C4-2B (cell line): ENCODE data around the gene CS.
"Not testable (repeated sequence)": the region's sequence is repeated elsewhere in the genome, so short reads cannot be mapped to it uniquely, and the experiment has no call there.

Experiments used
- H3K27ac ChIP-seq: fragments of 450-650 bp; 2 replicates; pipeline ENCODE4 v1.5.1; 2017
- CTCF ChIP-seq: fragments of 450-650 bp; conservative IDR thresholded peaks from 2 replicates; pipeline ENCODE4 v1.5.1; 2017; ENCODE audit warnings: mild to moderate bottlenecking
- ZFX ChIP-seq: fragments of 450-650 bp; IDR thresholded peaks from 2 replicates; pipeline ENCODE4 v1.6.1; 2017

Gene CS

DNA sequence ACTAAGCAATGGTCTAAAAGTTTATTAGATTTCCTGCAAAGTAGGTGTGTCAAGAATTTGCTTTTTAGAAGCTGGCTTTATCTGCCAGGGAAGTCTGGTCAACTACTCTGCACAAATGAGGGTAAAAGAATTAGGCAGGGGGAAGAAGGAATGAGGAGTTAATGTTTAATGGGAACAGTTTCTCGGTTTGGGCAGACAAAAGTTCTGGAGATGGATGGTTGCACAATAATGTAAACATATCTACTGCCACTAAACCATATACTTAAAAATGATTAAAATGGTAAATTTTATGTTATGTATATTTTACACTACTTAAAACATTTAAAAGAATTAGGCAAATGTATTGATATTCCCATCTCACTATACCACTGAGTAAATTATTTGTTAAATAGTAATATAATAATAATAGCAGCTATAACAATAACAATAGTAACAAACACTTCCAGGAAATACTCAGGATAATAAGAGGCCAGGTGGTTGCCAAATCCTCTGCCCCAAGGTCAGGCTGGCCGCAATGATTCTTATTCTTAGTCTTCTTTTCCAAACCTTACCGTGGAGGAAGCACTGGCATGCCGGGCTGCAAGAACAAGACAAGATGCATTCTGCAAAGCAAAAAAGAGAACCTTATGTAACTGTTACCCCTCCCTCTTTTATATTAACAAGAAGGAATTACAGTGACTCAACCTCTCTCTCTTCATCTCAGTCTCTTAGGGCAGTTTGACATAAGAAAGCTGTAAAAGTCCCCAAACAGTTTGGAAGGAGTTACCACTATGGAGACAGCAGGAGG, 13.9 kb downstream of the CS start:
- no peak overlapping the region for H3K27ac ChIP-seq
- no peak for TF ChIP-seq CTCF
- no peak for TF ChIP-seq ZFX

DNA sequence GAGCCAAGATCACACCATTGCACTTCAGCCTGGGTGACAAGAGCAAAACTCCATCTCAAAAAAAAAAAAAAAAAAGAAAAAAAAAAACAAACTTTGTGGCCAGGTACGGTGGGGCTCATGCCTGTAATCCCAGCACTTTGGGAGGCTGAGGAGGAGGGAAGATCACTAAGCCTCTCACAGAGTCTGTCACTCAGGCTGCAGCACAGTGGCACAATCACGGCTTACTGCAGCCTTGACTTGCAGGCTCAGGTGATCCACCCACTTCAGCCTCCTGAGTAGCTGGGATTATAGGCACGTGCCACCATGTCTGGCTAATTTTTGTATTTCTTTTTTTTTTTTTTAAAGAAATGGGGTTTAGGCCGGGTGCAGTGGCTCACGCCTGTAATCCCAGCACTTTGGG, 15.9 kb downstream of the CS start:
- H3K27ac ChIP-seq: not testable (repeated sequence)

- H3K27ac ChIP-seq: no peak overlapping the region
- no peak for TF ChIP-seq CTCF
- no peak for TF ChIP-seq ZFX
Observed at GRCh38 chr12:56282579-56282978, 17.6 kb downstream of the CS start.

DNA sequence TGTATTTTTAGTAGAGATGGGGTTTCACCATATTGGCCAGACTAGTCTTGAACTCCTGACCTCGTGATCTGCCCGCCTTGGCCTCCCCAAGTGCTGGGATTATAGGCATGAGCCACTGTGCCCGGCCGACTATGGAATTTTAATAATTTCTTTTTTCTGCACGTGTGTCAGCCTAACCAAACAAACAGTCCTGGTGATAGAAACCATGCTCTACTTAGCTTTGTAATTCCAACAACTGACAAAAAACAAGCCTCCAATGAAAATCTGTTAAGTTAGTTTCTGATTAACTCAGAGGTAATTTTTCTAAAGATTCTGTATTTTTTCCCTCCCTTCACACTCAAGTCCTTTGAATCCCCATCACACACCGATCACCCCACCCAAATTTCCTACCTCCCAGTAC, 18.1 kb downstream of the CS start:
- no peak overlapping the region for H3K27ac ChIP-seq
- TF ChIP-seq CTCF (no peak), ZFX (no peak)

DNA sequence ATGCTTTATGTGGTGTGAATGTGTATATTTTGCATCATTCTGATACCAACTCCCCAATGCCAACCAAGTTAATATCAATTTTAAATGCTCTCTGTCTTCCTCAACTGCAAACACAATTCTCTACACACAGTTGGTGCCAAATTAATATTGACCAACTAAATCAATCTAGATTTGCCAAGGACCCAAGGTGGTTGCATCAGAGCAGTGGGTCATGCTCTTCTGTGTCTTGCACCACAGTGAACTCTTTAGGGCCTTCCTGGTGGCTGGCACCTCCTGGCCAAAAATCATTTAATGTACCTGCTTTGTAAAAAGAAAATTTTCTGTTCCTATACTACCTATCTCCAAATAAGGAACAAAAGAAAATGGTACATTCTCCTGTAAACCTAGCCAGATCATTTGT, 19.3 kb downstream of the CS start:
- TF ChIP-seq ZFX: no peak
- no peak for TF ChIP-seq CTCF
- no peak overlapping the region for H3K27ac ChIP-seq

- H3K27ac ChIP-seq: no peak overlapping the region
- TF ChIP-seq CTCF (no peak), ZFX (no peak)
Observed at GRCh38 chr12:56278905-56279304, 21.2 kb downstream of the CS start.

GRCh38 chr12:56274299-56274698, 25.8 kb downstream of the CS start:
- TF ChIP-seq ZFX: no peak
- TF ChIP-seq CTCF: no peak
- no peak overlapping the region for H3K27ac ChIP-seq

- not testable (repeated sequence) for H3K27ac ChIP-seq
Observed at GRCh38 chr12:56272468-56272867, 27.7 kb downstream of the CS start.
